C1 segment of cervical spinal cord (tissue), 14 donors: ENCODE results near the gene ANKRD24.
"Not testable (repeated sequence)": the region's sequence is repeated elsewhere in the genome, so short reads cannot be mapped to it uniquely, and the experiment has no call there.

Source experiments
- DNase-seq, 14 donors: peaks; one replicate each; lab custom pipeline; 2025; lab: John Stamatoyannopoulos, UW

Gene ANKRD24

GRCh38 chr19:4267901-4268815 lies 85.7 kb downstream of the ANKRD24 start:
- no peak for DNase-seq

GRCh38 chr19:4268816-4269430 lies 86.4 kb downstream of the ANKRD24 start:
- no peak for DNase-seq

GRCh38 chr19:4272894-4273293 lies 90.4 kb downstream of the ANKRD24 start:
- DNase-seq, result no peak

- not testable (repeated sequence) for DNase-seq
Observed at GRCh38 chr19:4274321-4274686, 91.8 kb downstream of the ANKRD24 start.
